Ecto neural progenitor cell (in vitro differentiated cells): Measurements from ENCODE around the gene LATS2.
"Not testable (repeated sequence)": the region's sequence is repeated elsewhere in the genome, so short reads cannot be mapped to it uniquely, and the experiment has no call there.

ENCODE experiments used
- DNase-seq: peaks from one replicate; pipeline ENCODE4 v3.0.0-alpha.2; 2018; ENCODE audit warnings: low spot score

Gene LATS2

DNA sequence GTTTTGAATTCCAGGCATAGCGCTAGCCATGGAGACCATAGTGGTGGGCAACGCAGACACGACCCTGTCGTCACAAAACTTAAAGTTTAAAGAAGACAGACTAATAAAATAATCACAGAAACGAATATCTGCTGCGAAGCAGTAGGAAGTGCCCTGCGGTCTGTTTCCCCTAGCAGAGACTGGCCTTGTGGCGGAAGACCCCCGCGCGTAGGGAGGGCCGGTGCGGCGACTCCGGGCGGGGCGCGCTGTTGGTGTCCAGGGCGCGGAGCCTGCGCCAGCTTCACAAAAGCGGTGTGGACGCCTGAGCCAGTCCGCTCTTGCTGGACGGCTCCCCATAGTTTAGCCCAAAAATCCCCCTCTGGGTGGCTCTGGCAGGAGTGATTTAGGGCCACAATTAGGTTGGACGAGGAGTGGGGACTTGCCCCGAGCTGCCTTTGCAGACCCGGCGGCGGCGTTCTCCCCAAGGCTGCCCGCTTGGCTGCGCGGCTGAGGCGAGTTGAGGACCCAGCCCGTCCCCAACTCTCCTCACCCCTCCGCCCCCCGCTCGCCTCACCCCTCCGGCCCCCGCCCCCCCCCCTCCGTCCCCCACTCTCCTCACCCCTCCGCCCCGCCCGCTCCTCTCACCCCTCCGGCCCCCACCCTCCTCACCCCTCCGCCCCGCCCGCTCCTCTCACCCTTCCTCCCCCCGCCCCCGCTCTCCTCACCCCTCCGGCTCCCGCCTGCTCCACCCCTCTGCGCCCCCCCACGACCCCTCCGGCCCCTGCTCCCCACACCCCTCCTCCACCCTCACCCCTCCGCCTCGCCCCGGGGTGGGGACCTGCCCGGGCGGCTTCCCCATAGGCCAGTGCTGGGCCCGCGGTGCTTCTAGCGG lies 14.2 kb upstream of the LATS2 start:
- DNase-seq: peak; percentile 79

GRCh38 chr13:21075011-21075378 lies 13.6 kb upstream of the LATS2 start:
- DNase-seq: no peak

- DNase-seq: no peak
Measured at GRCh38 chr13:21074546-21074945, 13.2 kb upstream of the LATS2 start.

GRCh38 chr13:21071924-21072323 lies 10.5 kb upstream of the LATS2 start:
- no peak for DNase-seq

DNA sequence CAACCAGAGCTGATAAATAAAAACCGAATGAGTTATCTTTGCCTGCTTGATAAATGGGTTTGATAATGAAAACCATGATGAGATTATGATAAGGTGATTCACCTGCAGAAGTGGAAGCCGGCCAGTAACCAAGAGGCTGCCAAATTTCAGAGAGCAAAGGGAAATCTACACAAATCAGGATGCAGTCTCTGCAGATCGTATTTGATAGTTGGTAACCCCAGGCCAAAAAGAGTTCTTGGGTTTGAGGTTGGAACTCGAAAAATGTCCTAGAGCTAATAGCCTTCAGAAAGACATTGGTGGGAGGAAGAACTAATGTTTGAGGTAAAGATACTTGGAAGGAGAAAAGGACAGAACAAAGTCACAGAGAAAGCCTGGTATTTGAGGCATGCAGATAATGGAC lies 9.6 kb upstream of the LATS2 start:
- DNase-seq: no peak

- DNase-seq: no peak
Measured at GRCh38 chr13:21069561-21070004, 8.2 kb upstream of the LATS2 start.

- DNase-seq: no peak
Measured at GRCh38 chr13:21067848-21068247, 6.5 kb upstream of the LATS2 start.

GRCh38 chr13:21066946-21067345 lies 5.6 kb upstream of the LATS2 start:
- no peak for DNase-seq

DNA sequence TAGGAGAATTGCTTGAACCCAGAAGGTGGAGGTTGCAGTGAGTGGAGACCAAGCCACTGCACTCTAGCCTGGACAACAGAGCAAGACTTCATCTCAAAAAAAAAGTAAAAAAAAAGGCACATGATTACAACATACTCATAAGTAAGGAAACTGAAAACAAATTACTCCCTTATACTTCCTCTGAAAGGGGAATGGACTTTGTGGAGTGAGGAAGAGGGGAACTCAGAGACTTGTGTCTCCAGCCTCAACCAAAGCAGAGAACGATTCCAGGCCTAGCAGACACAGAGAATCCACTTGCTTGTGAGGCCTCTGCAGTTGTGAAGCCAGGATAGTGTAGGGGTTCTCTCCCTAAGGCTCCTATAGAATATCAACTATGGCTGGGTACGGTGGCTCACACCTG lies 4.3 kb upstream of the LATS2 start:
- DNase-seq: no peak

DNA sequence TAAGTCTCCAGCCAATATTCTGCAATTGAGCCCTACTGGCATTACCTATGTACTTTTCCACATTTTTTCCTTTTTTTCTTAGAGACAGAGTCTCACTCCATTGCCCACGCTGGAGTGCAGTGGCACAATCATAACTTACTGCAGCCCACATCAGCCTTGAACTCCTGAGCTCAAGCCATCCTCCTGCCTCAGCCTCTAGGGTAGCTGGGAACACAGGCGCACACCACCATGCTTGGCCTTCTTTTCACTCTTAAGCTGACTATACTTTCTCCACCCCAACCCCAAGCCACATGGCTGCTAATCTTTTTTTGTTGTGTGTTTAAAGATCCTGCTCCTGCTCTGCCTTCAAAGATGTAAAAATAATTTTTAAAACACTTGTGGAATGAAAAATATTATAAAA lies 1.6 kb upstream of the LATS2 start:
- DNase-seq: no peak

- peak; percentile 67 for DNase-seq
Measured at GRCh38 chr13:21060338-21061028, 903 bp downstream of the LATS2 start.

GRCh38 chr13:21059641-21060337 lies 1.6 kb downstream of the LATS2 start:
- DNase-seq: no peak

DNA sequence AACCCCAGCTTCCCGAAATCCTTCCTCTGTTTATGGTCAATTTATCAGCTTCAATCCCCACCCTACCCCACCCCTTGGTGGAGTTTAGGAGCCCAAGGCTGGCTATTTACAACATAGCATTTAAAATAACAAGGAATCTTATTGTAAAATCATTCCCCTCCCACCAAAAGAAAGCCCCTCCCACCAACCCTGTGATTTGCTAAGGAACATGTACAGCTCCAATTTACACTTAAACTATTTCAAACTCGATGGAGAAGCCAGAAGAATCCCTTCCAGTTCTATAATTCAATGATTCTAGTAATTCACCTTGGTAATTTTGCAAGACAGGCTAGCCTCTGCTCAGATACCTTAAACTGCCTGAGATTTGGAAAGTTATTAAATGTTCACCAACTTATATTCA lies 3.0 kb downstream of the LATS2 start:
- DNase-seq: no peak

GRCh38 chr13:21055511-21056045 lies 5.8 kb downstream of the LATS2 start:
- DNase-seq: no peak

GRCh38 chr13:21055016-21055415 lies 6.4 kb downstream of the LATS2 start:
- no peak for DNase-seq

- DNase-seq: no peak
Measured at GRCh38 chr13:21054313-21054712, 7.1 kb downstream of the LATS2 start.

DNA sequence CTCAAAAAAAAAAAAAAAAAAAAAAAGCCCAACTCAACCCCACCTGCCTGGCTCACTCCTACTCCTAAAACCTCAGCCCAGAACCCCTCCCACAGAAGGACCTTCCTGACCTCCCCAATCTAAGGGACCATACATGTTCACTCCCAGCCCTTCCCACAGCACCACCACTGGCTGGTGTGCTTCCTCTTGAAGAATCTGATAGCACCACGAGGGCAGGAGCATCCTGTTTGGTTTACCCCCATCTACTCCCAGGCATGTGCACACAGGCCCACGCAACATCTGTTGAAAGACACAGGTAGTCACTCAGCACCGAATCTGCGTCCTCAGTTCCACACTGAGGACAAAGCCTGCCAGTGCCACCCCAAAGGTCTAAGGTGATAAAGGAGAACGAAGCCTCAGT lies 8.2 kb downstream of the LATS2 start:
- DNase-seq: no peak

DNA sequence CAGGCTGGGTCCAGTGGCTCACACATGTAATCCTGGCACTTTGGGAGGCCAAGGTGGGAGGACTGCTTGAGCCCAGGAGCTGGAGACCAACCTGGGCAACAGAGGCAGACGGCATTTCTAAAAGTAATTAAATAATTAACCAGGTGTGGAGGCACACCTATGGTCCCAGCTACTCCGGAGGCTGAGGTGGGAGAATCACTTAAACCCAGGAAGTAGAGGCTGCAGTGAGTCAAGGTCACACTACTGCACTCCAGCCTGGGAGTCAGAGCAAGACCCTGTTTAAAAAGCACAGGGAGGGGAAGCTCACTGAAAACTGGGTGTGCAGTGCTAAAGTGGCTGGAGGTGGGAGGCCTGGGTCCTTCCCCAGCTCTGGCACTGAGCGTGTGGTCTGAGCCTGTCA lies 9.7 kb downstream of the LATS2 start:
- DNase-seq: no peak

GRCh38 chr13:21050288-21051197 lies 10.8 kb downstream of the LATS2 start:
- DNase-seq: no peak

GRCh38 chr13:21049731-21050130 lies 11.7 kb downstream of the LATS2 start:
- DNase-seq: not testable (repeated sequence)

DNA sequence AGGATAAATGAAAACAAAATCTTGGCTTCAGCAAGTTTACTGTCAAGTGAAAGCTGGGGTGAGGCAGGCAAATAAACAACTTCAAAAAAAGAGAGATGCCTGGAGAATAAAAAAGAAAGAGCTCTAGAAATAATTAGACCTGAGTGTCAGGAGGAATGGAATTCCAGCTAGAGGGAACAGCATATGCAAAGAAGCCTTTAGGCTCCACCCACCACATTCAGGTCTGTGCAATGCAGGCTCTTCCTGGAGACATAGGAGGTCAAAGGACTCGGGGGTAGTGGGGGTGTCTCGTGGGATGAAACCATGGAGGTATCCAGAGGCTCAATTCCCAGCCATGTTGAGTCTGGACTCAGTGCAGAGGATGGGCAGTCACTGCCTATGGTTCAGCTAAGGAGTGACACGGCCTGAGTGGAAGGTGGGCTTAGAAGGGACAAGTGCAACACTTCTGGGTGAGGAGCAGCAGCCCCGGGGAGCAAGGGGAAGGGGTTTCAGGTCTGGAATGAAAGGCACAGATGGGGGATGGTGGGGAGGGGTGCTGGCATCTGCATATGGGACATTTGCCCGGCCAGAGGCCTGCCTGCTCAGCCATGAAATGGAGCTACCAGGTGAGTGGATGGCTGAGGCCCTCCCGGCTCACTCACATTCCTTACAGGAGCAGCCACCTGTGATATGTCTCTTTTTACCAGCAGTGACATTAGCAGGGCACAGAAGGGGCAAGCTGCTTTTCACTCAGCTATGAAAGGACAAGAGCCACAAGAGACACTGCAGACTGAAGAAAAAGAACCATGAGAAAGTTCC lies 12.3 kb downstream of the LATS2 start:
- DNase-seq: no peak
